Lower leg skin (tissue), 4 donors: Measurements from ENCODE around the gene TPSD1. TPM values are rescaled to one million over a fixed set of nuclear protein-coding genes. Genes with fewer than 3 reads are reported as not detected.
"Not testable (repeated sequence)": the region's sequence is repeated elsewhere in the genome, so short reads cannot be mapped to it uniquely, and the experiment has no call there.

ENCODE experiments used
- DNase-seq, 2 donors: peaks; one replicate each; pipeline ENCODE4 v3.0.0-alpha.2; 2019; ENCODE audit warnings: low spot score in 2 of 2
- H3K4me3 ChIP-seq: fragments of 200-600 bp; sonication (generic); 2 replicates; pipeline ENCODE4 v1.5.1; 2017; ENCODE audit warnings: mild to moderate bottlenecking, low read depth; ENCODE audit not compliant: poor library complexity, severe bottlenecking
- POLR2A ChIP-seq, 2 donors: fragments of 450-650 bp; IDR thresholded peaks; one replicate each; pipeline ENCODE4 v1.6.1; 2016 to 2017; ENCODE audit warnings: antibody characterized with exemption in 2 of 2, mild to moderate bottlenecking in 1 of 2, moderate library complexity in 1 of 2
- WGBS, 2 donors: methylation state at CpG; one replicate each; pipeline ENCODE4 v1.1.5; 2018; 5-methylcytosine and 5-hydroxymethylcytosine counted together
- intact Hi-C: fragments of 100-400 bp; cut with DNase I; formaldehyde crosslinking; loops from one replicate; pipeline ENCODE4 v1.15.0; 2023; ENCODE audit warnings: low total_unique reads
- total RNA-seq, 4 donors: library from RNA; depleted of rRNA; stranded (reverse); fragments of >200 nt; gene quantifications; one replicate each; pipeline ENCODE4 v1.1.0, GENCODE V29; 2016
- TF ChIP-seq, protein P1 (sequence below), 3 donors: fragments of 450-650 bp; IDR thresholded peaks; one replicate each; pipeline ENCODE4 v1.5.1; 2016; ENCODE audit warnings: antibody characterized with exemption in 3 of 3, mild to moderate bottlenecking in 3 of 3, moderate library complexity in 2 of 3

The TPSD1 gene
- total RNA-seq, 4 donors from 2014 or later = 0.93 to 7.1 (median 2.4) TPM

DNA sequence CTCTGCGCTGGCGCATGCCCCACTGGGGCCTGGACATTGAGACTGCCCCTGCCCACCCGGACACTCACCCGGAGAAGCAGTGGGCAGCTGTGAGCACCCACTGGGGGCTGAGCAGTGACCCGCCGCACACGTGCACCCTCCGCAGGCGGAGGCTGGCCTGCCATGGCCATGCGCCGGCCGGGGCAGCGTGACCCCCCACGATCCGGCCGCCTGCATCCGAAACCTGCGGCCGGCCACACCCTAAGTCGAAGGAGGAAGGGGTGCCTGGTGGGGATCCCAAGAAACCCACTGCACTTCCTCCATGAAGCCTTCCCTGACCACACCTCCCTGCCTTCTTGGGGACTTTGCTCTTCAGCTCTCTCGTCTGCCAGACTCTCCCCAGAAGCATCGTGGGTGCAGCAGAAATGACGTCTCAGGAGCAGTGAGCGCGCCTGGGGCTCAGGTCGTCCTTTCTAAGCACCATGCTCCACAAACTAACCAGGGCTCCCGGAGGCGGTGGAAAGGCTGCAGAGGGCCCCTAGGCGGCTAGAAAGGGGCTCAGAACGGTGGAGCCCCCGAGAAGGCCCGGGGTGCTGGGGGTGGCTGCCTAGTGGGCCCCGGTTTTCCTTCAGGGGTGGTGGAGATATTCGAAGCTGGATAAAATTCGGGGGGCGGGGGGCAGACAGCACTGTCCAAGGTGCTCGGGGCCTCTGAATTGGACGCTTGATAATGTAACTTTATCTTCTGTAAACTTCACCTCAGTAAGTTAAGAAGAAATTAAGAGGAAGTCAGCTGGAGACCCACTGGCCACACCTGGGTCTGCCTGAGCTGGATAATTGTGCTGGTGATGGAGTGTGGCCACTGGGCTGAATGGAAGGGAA is 32.3 kb upstream of the TPSD1 start:
- H3K4me3 ChIP-seq = no peak overlapping the region
- intact Hi-C loops = no loop called here
- TF ChIP-seq POLR2A (IDR thresholded peaks at IDR 0.05) = no peak
- no peak for DNase-seq
- 73 to 85% methylated on average over 37 to 38 of the region's 38 CpGs for WGBS, 2 donors

DNA sequence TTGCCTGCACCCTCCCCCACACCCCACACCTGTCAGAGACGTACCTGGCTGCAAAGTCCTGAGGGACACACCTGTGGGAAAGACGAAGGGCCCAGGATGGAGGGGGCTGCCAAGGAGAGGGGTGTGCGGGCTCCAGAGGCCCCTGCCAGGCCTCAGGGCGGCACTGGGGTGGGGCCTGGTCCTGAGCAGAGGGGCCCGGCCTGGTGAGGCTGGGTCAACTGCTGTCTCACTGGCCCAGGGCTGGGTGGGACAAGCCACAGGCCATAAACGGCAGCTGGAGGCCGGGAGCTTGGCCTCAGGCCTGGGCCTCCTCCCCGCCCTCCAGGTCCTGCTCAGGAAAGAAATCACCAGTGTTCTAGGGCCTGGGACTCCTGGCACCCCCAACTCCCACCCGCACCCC is 31.3 kb upstream of the TPSD1 start:
- DNase-seq = no peak
- 52 to 59% methylated on average over 6 to 9 of the region's 9 CpGs for WGBS, 2 donors
- TF ChIP-seq, protein P1, sequence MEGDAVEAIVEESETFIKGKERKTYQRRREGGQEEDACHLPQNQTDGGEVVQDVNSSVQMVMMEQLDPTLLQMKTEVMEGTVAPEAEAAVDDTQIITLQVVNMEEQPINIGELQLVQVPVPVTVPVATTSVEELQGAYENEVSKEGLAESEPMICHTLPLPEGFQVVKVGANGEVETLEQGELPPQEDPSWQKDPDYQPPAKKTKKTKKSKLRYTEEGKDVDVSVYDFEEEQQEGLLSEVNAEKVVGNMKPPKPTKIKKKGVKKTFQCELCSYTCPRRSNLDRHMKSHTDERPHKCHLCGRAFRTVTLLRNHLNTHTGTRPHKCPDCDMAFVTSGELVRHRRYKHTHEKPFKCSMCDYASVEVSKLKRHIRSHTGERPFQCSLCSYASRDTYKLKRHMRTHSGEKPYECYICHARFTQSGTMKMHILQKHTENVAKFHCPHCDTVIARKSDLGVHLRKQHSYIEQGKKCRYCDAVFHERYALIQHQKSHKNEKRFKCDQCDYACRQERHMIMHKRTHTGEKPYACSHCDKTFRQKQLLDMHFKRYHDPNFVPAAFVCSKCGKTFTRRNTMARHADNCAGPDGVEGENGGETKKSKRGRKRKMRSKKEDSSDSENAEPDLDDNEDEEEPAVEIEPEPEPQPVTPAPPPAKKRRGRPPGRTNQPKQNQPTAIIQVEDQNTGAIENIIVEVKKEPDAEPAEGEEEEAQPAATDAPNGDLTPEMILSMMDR (IDR thresholded peaks at IDR 0.05) = no peak
- no peak for TF ChIP-seq POLR2A (IDR thresholded peaks at IDR 0.05)
- intact Hi-C loops = no loop called here
- no peak overlapping the region for H3K4me3 ChIP-seq

DNA sequence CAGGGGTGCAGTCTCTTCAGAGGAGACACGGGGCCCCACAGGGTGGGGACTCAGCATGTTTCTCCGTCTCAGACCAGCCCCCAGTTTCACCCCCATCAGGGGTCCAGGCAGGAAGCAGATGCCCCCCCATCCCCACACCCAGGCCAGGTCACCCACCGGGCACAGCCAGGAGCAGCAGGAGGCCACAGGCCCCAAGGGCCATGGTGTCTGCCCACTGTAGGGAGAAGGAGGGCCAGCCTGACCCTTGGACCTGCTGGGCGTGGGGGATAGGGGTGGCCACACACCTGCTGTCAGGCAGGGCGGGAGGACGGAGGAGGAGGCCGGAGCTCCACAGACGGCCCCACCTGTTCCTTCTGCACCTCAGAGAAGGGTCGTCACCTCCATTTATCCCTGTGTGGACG is 30.8 kb upstream of the TPSD1 start, which contains the start of gene TPSG1:
Gene TPSG1 (minus strand): TSS at position 218 of the 401 bp plus-strand sequence. CDS start 16 bp downstream, at position 202.
- 57 to 64% methylated on average over 9 of the region's 10 CpGs for WGBS, 2 donors
- H3K4me3 ChIP-seq = no peak within 1 kb of the TSS
- TF ChIP-seq, protein P1 (IDR thresholded peaks at IDR 0.05) = no peak
- no peak for TF ChIP-seq POLR2A (IDR thresholded peaks at IDR 0.05)
- intact Hi-C loops = no loop called here
- DNase-seq = no peak

GRCh38 chr16:1225728-1226311 is 30.0 kb upstream of the TPSD1 start:
- intact Hi-C loops, H3K4me3 ChIP-seq, DNase-seq: not testable (repeated sequence)
- WGBS, 2 donors = 52 to 55% methylated on average over 12 to 21 of the region's 24 CpGs

DNA sequence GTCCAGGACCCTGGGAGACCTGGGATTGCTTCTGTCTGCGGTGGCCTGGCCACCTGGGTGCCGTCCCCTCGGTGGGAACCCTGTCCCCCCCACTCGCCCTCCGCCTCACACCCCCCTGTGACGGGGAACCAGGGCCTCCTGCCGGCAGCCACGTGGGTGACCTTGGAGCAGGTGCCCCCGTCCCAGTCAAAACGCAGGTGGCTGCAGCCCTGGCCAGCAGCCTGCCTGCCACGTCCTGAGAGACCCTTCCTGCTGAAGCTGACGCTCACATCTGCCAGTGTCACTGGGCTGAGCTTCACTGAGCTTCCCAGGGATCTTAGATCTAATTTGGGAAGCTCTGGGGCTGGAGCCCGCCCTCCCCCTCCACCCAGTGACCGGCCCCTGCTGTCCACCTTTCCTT is 29.2 kb upstream of the TPSD1 start:
- WGBS, 2 donors = 51 to 56% methylated on average over 4 to 8 of the region's 14 CpGs
- DNase-seq, intact Hi-C loops: not testable (repeated sequence)

GRCh38 chr16:1228227-1228626 is 27.6 kb upstream of the TPSD1 start:
- intact Hi-C loops, H3K4me3 ChIP-seq, DNase-seq: not testable (repeated sequence)
- WGBS, 2 donors = 59 to 62% methylated on average over 6 to 7 of the region's 7 CpGs

More for the DNA sequence above, 29.2 kb upstream of the TPSD1 start:
- H3K4me3 ChIP-seq = not testable (repeated sequence)

GRCh38 chr16:1229476-1229875 is 26.4 kb upstream of the TPSD1 start:
- intact Hi-C loops, H3K4me3 ChIP-seq, DNase-seq: not testable (repeated sequence)
- no CpG with 5 or more reads among the region's 13 CpGs for WGBS, 2 donors

- H3K4me3 ChIP-seq, DNase-seq, intact Hi-C loops: not testable (repeated sequence)
- no CpG with 5 or more reads among the region's 11 CpGs for WGBS, 2 donors
Measured at GRCh38 chr16:1230084-1230470, 25.8 kb upstream of the TPSD1 start, which contains the start of gene TPSB2. Gene TPSB2 (minus strand): TSS chr16:1230184. CDS start chr16:1229951, 233 bp downstream.

GRCh38 chr16:1230471-1231212 is 25.2 kb upstream of the TPSD1 start:
- DNase-seq, H3K4me3 ChIP-seq, intact Hi-C loops: not testable (repeated sequence)
- WGBS, 2 donors = 63 to 80% methylated on average over 13 to 15 of the region's 17 CpGs

GRCh38 chr16:1231301-1231700 is 24.6 kb upstream of the TPSD1 start:
- 100% methylated on average over 1 of the region's 7 CpGs; no CpG with 5 or more reads in 1 of the 2 donors for WGBS, 2 donors
- DNase-seq, H3K4me3 ChIP-seq, intact Hi-C loops: not testable (repeated sequence)

DNA sequence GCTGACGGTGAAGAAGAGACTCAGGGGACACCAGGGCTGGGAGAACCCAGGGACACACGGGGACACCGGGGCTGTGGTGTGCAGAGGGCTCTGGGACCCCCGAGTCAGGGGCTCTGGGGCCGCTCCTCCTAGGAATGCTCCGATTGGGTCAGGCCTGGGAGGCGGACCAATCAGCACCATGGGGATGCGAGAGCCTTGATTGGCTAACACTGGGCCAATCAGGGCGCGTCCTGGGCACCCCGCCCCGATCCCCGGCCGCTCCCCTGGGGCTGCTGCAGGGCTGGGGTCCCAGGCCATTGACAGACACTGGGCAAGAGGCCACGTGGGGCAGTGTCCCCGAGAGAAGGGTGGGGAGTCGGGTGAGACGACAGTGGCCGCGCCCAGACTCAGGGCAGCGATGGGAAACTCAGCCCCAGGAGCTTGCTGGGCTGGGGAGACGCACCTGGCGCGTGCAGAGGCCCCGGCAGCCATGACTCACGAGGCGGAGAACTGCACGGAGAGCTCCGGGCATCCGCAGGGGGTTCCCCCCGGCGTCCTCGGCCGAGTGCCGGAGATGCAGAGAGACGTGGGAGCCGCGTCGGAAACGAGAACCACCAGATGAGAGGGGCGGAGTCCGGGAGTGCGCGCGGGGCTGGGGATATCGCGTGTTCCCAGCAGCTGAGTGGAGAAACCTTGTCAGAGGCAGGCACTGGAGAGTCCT is 23.7 kb upstream of the TPSD1 start:
- H3K4me3 ChIP-seq, DNase-seq, intact Hi-C loops: not testable (repeated sequence)
- no CpG with 5 or more reads among the region's 47 CpGs for WGBS, 2 donors

DNA sequence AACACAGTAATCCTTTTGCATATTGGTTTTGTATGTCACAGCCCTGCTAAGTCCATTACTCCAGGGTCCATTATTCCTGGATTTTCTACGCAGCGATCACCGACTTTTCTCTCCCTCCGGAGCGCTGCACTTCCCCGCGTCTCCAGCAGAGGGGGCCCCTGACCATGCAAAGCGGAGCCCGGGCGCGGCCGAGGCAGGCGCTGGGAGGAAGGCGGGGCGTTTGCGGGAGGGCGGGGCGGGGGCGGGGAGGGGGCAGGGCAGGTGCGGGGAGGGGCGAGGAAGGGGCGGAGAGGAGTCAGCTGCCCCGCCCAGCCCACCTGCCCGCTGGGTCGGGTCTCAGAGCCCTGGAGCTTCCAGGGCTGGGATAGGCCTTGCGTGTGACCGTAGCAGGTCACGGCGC is 19.2 kb upstream of the TPSD1 start:
- H3K4me3 ChIP-seq, DNase-seq, intact Hi-C loops: not testable (repeated sequence)
- no CpG with 5 or more reads among the region's 29 CpGs for WGBS, 2 donors
